ENCODE data around the gene DNAJB2.

DNA sequence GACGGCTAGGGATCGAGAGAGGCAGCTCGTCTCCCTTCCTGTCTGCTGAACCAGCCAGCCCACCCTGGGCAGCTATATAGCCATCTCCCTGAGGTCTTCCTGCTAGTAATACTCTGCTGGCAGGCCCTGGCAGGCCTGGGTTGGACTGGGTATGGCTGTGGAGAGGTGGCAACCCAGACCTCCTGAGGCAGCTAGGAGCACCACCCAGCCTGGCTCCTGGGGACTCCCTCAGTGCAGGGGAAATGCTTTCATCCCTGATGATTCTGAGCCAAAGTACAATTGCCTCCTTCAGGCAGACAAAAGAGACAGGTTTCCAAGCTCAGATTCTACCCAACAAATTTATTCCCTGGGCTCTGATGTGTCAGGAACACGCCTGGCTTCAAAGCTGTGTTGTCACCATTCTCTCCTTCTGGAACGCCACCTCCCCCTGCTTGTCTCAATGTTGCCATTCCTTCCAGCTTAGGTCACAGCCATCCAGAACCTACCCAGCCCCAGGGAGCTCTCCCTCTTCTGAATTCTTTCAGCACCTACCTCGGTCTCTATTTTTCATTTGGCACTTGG, 4.7 kb upstream of the DNAJB2 start:
- TF ChIP-seq, protein P1, sequence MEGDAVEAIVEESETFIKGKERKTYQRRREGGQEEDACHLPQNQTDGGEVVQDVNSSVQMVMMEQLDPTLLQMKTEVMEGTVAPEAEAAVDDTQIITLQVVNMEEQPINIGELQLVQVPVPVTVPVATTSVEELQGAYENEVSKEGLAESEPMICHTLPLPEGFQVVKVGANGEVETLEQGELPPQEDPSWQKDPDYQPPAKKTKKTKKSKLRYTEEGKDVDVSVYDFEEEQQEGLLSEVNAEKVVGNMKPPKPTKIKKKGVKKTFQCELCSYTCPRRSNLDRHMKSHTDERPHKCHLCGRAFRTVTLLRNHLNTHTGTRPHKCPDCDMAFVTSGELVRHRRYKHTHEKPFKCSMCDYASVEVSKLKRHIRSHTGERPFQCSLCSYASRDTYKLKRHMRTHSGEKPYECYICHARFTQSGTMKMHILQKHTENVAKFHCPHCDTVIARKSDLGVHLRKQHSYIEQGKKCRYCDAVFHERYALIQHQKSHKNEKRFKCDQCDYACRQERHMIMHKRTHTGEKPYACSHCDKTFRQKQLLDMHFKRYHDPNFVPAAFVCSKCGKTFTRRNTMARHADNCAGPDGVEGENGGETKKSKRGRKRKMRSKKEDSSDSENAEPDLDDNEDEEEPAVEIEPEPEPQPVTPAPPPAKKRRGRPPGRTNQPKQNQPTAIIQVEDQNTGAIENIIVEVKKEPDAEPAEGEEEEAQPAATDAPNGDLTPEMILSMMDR (conservative IDR thresholded peaks at IDR 0.05; ENCODE audit: low read length), result no peak
- no peak for TF ChIP-seq EZH2phosphoT487 (IDR thresholded peaks at IDR 0.05; ENCODE audit: borderline replicate concordance)
